ENCODE results near the gene MED27. TPM values are rescaled to one million over a fixed set of nuclear protein-coding genes. Genes with fewer than 3 reads are reported as not detected.
A peak's percentile ranks its signal among the peaks of the same experiment; 100 is the strongest.

Gene MED27
- total RNA-seq, 2 donors from 2014 or later, result 29.8 to 37.0 TPM

GRCh38 chr9:131965841-131966240 lies 113.8 kb downstream of the MED27 start:
- Mint-ChIP-seq H3K36me3 (ENCODE audit: low read depth) (peaks cover 6% of the 10 kb centered on the region), H3K4me3 (no peak overlapping the region), H3K9me3 (no peaks in the 10 kb centered on the region), H3K27me3 (ENCODE audit: insufficient read depth) (peaks cover 10% of the 10 kb centered on the region), H3K4me1 (peaks cover 19% of the 10 kb centered on the region), H3K27ac (no peak overlapping the region)
- Histone ChIP-seq H3K27me3 (ENCODE audit: control insufficient read depth, insufficient read depth, low read length, poor library complexity, severe bottlenecking) (no peaks in the 10 kb centered on the region), H3K4me1 (ENCODE audit: control insufficient read depth, insufficient read depth, low read length) (peaks cover 3% of the 10 kb centered on the region), H3K4me3 (ENCODE audit: low read length) (no peak overlapping the region), H3K9me3 (ENCODE audit: control insufficient read depth, low read length) (no peaks in the 10 kb centered on the region), H3K9ac (ENCODE audit: extremely low read depth, low read length, poor library complexity, severe bottlenecking) (no peak overlapping the region), H3K27ac (ENCODE audit: low read depth, low read length) (no peak overlapping the region), H3K36me3 (ENCODE audit: control insufficient read depth, insufficient read depth, low read length) (no peaks in the 10 kb centered on the region)
- TF ChIP-seq CTCF (conservative IDR thresholded peaks at IDR 0.05), result no peak
- DNase-seq, result peak; percentile 75
- WGBS, 2 experiments (ENCODE audit: insufficient coverage in 1 of 2, insufficient read length in 1 of 2), result 55% methylated on average over 7 of the region's 7 CpGs; no CpG with 5 or more reads in 1 of the 2 experiments

- Mint-ChIP-seq H3K36me3 (ENCODE audit: low read depth) (peaks cover 7% of the 10 kb centered on the region), H3K27ac (no peak overlapping the region), H3K4me3 (no peak overlapping the region), H3K27me3 (ENCODE audit: insufficient read depth) (peaks cover 10% of the 10 kb centered on the region), H3K4me1 (peaks cover 21% of the 10 kb centered on the region), H3K9me3 (no peaks in the 10 kb centered on the region)
- no peak for TF ChIP-seq CTCF (conservative IDR thresholded peaks at IDR 0.05)
- Histone ChIP-seq H3K27me3 (ENCODE audit: control insufficient read depth, insufficient read depth, low read length, poor library complexity, severe bottlenecking) (no peaks in the 10 kb centered on the region), H3K4me1 (ENCODE audit: control insufficient read depth, insufficient read depth, low read length) (peaks cover 10% of the 10 kb centered on the region), H3K9ac (ENCODE audit: extremely low read depth, low read length, poor library complexity, severe bottlenecking) (no peak overlapping the region), H3K36me3 (ENCODE audit: control insufficient read depth, insufficient read depth, low read length) (no peaks in the 10 kb centered on the region), H3K9me3 (ENCODE audit: control insufficient read depth, low read length) (no peaks in the 10 kb centered on the region), H3K4me3 (ENCODE audit: low read length) (no peak overlapping the region), H3K27ac (ENCODE audit: low read depth, low read length) (no peak overlapping the region)
- WGBS, 2 experiments (ENCODE audit: insufficient coverage in 1 of 2, insufficient read length in 1 of 2), result 82 to 88% methylated on average over 4 of the region's 4 CpGs
- DNase-seq, result no peak
Observed at GRCh38 chr9:131965103-131965502, 114.6 kb downstream of the MED27 start.

- Mint-ChIP-seq H3K36me3 (ENCODE audit: low read depth) (peaks cover 10% of the 10 kb centered on the region), H3K27ac (no peak overlapping the region), H3K9me3 (no peaks in the 10 kb centered on the region), H3K27me3 (ENCODE audit: insufficient read depth) (peaks cover 10% of the 10 kb centered on the region), H3K4me3 (no peak overlapping the region), H3K4me1 (peaks cover 21% of the 10 kb centered on the region)
- WGBS, 2 experiments (ENCODE audit: insufficient coverage in 1 of 2, insufficient read length in 1 of 2), result 74 to 91% methylated on average over 7 to 12 of the region's 12 CpGs
- Histone ChIP-seq H3K4me1 (ENCODE audit: control insufficient read depth, insufficient read depth, low read length) (peaks cover 10% of the 10 kb centered on the region), H3K9ac (ENCODE audit: extremely low read depth, low read length, poor library complexity, severe bottlenecking) (no peak overlapping the region), H3K27me3 (ENCODE audit: control insufficient read depth, insufficient read depth, low read length, poor library complexity, severe bottlenecking) (no peaks in the 10 kb centered on the region), H3K36me3 (ENCODE audit: control insufficient read depth, insufficient read depth, low read length) (no peaks in the 10 kb centered on the region), H3K9me3 (ENCODE audit: control insufficient read depth, low read length) (no peaks in the 10 kb centered on the region), H3K27ac (ENCODE audit: low read depth, low read length) (peak overlapping the region; percentile 48), H3K4me3 (ENCODE audit: low read length) (no peak overlapping the region)
- DNase-seq, result no peak
- no peak for TF ChIP-seq CTCF (conservative IDR thresholded peaks at IDR 0.05)
Observed at GRCh38 chr9:131963072-131964030, 116.3 kb downstream of the MED27 start.

Data from endodermal cell (in vitro differentiated cells).